HG03039 (cell line): ENCODE results near the gene MCF2L.

Experiments used
- ATAC-seq: cut with Tn5 transposase; IDR thresholded peaks from one replicate; pipeline ENCODE4 v1.9.1; 2021; ENCODE audit warnings: mild to moderate bottlenecking, moderate library complexity; ENCODE audit not compliant: unreplicated experiment

Gene MCF2L

DNA sequence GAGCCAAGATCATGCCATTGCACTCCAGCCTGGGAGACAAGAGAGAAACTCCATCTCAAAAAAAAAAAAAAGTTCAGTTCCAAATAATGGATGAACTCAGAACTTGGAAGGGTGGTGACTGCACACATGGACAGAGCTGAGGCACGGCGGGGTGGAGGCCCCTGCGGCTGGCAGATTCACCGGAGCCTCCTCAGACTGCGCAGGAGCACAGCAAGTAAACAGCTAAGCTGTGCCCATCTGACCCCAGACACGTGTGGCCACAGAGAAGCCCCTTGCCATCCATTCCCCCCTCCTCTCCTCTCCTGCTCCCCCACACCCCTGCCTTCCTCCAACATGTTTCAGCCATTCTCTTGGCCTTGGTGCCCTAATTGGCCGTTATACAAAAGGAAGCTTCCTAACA is 173.9 kb downstream of the MCF2L start:
- ATAC-seq: no peak

DNA sequence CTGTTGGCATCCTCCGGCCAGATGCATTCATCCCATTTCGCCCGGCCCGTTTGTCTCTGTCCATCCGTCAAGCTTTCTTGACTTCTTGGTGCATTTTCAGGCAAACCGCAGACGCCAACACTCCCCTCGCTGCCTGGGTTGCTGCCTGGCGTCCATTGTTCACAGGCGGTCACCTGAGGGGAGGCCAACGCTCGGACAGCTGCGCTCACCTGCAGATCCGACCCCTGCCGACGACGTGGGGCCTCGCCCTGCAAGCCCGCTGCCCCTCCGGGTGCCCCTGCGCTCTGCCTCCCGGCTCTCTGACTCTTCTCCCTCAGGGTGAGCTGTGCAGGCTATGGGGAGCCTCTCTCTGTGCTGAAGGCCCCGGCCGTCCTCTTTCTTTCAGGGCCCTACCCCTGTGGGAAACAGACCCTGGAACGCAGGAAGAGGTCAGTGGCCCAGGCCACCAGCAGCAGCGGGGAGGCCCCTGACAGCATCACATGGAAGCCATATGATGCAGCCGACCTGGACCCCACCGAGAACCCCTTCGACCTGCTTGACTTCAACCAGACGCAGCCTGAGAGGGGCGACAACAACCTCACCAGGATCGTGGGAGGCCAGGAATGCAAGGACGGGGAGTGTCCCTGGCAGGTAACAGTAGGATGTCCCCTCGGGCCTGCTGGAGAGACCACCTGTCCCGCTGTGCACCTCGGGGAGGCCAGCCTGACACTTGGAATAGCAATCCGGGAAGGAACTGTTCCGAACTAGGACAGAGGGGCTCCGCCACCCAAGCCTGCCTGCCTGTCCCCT is 174.6 kb downstream of the MCF2L start:
- ATAC-seq: no peak

DNA sequence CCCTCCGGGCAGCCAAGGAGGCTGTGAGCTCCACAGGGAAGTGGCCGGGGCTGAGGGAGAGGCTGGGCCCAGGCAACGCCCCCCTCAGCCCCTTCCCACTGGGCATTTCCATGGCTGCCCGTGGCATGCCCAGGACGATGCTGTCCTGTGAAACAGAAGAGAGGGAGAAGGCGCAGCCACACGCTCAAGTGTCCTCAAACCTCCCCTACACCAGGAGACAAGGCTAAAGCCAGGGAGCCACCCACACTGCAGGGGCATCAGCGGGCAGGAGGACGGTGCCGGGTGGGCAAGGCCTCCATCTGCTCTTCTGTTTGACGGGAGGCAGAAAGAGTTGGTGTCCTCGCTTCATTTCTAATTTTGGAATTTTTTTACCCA is 175.2 kb downstream of the MCF2L start:
- no peak for ATAC-seq

DNA sequence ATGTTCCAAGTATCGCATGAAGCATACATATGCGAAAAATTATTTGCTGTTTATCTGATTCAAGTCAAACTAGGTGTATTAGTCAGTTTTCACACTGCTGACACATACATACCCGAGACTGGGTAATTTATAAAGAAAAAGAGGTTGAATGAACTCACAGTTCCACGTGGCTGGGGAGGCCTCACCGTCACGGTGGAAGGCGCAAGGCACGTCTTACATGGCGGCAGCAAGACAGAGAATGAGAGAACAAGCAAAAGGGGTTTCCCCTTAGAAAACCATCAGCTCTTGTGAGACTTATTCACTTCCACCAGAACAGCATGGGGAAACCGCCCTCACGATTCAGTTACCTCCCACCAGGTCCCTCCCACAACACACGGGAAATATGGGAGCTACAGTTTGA is 176.5 kb downstream of the MCF2L start:
- no peak for ATAC-seq

DNA sequence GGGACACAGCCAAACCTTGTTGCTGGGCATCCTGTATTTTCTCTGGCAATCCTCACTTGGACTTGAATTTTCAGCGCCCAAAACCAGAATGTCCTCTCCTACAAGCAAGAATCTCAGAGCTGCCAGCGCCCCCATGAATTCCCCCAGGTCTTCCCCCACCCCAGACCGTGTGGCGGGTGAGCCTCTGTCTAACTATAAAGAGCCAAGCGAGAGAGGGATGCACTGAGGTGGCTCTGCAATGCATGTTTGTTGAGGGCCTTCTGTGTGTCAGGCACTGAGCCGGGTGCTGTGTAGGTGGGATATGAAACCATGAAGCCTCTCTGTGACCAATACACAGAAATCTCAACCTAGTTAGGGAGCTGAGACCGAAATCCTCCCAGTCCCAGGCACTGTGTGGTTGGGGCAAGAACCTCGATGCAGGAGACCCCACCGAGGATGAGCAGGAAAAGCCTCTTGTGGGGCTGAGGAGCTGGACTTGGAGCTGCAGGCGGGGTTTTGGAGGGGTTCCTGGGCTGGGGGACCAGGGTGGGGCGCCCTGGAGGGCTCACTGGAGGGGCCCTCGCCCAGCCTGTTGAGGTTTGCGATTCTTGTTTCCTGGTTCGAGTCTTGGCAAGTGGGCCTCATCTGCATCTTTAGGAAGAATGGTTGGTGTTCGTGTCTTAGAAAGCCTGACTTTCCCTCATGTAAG is 177.0 kb downstream of the MCF2L start:
- ATAC-seq: no peak

DNA sequence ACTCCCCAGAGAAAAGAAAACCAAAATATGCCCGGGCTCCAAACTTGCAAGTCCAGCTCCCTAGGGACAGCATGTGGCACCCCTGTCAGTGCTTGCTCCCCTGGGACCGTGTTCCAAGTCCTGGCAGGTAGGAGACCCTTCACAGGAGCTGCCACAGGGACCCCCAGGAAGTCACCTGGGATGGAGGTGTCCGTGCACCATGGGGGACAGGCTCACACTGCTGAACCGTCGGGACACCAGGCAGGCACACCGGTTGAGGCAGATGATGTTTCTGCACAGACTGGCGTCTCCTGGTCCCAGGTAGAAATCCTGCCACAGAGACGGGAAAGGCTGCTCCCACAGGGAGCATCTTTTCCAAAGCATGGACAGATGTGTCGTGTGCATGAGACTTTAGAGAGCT is 177.7 kb downstream of the MCF2L start:
- no peak for ATAC-seq

DNA sequence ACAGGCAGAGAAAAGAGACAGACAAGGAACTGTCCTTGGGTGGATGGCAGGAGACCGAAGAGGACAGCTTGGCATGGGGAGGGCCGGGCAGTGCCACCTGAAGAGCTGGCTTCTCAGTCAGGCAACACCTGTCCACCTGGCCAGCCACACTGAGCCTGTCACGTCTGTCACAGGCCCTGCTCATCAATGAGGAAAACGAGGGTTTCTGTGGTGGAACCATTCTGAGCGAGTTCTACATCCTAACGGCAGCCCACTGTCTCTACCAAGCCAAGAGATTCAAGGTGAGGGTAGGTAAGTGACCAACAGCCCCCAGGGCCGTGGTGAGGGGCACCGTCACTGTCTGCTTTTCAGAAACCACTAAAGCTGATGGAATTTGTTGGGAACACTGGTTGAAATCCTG is 178.2 kb downstream of the MCF2L start:
- ATAC-seq: no peak

DNA sequence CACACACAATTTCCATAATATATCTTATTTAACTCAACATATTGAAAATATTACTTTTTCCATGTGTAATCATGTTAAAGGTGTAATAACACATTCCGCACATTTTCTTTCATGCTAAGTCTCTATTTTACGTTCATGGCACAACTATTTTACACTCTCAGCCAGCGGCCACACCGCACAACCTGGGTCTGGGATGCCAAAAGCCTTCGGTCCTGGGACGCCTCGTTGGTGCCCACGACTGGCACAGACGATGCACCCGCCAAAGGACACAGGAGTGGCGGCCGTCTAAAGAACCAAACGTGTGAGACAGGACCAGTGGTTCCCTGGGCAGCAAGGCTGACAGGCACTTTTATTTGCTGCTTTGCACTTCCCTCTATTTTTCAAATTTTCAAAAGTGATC is 179.4 kb downstream of the MCF2L start:
- ATAC-seq: no peak

DNA sequence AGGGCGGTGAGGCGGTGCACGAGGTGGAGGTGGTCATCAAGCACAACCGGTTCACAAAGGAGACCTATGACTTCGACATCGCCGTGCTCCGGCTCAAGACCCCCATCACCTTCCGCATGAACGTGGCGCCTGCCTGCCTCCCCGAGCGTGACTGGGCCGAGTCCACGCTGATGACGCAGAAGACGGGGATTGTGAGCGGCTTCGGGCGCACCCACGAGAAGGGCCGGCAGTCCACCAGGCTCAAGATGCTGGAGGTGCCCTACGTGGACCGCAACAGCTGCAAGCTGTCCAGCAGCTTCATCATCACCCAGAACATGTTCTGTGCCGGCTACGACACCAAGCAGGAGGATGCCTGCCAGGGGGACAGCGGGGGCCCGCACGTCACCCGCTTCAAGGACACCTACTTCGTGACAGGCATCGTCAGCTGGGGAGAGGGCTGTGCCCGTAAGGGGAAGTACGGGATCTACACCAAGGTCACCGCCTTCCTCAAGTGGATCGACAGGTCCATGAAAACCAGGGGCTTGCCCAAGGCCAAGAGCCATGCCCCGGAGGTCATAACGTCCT is 180.0 kb downstream of the MCF2L start:
- ATAC-seq: no peak
